Stimulated activated CD4-positive, alpha-beta T cell treated with anti-CD3 and anti-CD28 coated beads, Interleukin-1b, Interleukin-23, amount 100 ng/mL, for 24 hours (primary cell): ENCODE data around the gene DOCK9.

ENCODE experiments used
- DNase-seq, 4 experiments: peaks; one replicate each; pipeline ENCODE4 v3.0.0-alpha.2; 2020; ENCODE audit warnings: low read depth in 4 of 4, low spot score in 1 of 4

Gene DOCK9

DNA sequence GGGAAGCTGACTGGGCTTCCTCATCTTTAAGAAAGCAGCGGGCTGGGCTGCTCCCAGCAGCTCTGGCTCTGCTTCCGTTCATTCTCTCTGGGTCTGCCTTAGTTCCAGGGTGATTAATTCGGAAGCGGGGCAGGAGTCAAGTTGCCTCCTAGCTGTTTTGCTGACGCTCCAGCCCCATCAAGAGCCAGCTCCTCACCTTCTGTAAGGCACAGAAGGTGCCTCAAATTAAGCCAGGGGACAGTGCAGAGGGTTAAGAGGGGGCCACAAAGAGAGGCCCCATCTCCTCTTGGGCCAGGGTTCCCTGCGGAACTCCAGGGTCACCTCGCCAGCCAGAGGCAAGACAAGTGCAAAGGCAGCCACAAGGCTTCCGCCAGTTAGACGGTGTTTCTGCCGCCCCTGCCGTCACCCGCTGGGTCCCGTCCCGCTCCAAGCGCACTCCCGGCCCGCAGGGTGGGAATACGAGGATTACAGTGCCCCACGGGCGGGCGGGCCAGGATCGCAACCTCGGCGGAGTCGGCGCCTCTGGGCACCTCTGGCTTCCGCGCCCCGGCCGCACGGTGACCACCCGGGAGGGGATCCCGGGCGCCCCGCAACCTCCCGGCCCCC is 225.9 kb downstream of the DOCK9 start:
- no peak for DNase-seq

GRCh38 chr13:98751367-98751782 is 226.5 kb downstream of the DOCK9 start:
- DNase-seq = no peak

GRCh38 chr13:98749501-98749900 is 228.4 kb downstream of the DOCK9 start:
- DNase-seq = no peak

DNA sequence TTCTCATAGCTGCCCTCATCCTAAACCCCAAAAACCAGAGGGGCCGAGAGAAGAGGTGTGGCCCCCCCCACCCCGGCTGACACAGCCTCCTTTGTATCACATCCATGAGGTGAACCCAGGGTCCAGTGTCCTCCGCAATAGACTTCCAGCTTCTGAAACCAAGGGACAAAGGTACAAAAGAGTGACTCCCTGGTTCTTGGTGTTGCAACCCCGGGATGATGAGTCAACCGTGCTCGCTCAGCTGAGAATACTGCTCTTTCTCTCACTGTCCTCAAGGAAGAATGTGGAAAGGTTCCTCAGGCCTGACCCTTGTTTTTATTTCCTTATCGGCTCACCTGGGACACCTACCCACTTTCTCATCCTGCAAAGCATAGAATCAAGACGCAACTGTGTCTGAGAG is 230.9 kb downstream of the DOCK9 start:
- no peak for DNase-seq
